VCaP (cell line): ENCODE measurements around the gene HDAC9.

Experiments
- H3K27ac ChIP-seq: fragments of 450-650 bp; 2 replicates; pipeline ENCODE4 v1.5.1; 2017
- TF ChIP-seq, protein P1 (sequence below): fragments of 450-650 bp; conservative IDR thresholded peaks from 2 replicates; pipeline ENCODE4 v1.5.1; 2017; ENCODE audit warnings: mild to moderate bottlenecking, moderate library complexity

The HDAC9 gene

DNA sequence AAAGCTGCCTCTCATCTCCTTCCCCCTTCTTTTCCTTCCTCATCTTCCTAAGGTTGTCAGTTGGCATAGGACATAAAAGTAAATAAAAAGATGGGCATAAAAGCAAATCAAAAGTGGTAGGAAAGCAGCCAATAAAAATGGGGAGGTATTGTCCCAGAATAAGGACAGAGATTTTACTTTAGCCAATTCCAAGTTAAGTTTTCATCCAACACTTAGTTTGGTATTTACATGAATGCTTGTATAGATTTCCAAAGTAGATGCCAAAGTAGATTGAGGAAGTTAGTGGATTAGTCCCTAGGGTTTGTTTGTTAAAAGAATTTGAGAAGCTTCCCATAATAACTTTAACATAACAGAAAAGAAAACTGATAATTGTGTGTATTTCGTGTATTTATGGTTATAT, 33.7 kb downstream of the HDAC9 start:
- TF ChIP-seq, protein P1, sequence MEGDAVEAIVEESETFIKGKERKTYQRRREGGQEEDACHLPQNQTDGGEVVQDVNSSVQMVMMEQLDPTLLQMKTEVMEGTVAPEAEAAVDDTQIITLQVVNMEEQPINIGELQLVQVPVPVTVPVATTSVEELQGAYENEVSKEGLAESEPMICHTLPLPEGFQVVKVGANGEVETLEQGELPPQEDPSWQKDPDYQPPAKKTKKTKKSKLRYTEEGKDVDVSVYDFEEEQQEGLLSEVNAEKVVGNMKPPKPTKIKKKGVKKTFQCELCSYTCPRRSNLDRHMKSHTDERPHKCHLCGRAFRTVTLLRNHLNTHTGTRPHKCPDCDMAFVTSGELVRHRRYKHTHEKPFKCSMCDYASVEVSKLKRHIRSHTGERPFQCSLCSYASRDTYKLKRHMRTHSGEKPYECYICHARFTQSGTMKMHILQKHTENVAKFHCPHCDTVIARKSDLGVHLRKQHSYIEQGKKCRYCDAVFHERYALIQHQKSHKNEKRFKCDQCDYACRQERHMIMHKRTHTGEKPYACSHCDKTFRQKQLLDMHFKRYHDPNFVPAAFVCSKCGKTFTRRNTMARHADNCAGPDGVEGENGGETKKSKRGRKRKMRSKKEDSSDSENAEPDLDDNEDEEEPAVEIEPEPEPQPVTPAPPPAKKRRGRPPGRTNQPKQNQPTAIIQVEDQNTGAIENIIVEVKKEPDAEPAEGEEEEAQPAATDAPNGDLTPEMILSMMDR: no peak
- H3K27ac ChIP-seq: no peak overlapping the region

DNA sequence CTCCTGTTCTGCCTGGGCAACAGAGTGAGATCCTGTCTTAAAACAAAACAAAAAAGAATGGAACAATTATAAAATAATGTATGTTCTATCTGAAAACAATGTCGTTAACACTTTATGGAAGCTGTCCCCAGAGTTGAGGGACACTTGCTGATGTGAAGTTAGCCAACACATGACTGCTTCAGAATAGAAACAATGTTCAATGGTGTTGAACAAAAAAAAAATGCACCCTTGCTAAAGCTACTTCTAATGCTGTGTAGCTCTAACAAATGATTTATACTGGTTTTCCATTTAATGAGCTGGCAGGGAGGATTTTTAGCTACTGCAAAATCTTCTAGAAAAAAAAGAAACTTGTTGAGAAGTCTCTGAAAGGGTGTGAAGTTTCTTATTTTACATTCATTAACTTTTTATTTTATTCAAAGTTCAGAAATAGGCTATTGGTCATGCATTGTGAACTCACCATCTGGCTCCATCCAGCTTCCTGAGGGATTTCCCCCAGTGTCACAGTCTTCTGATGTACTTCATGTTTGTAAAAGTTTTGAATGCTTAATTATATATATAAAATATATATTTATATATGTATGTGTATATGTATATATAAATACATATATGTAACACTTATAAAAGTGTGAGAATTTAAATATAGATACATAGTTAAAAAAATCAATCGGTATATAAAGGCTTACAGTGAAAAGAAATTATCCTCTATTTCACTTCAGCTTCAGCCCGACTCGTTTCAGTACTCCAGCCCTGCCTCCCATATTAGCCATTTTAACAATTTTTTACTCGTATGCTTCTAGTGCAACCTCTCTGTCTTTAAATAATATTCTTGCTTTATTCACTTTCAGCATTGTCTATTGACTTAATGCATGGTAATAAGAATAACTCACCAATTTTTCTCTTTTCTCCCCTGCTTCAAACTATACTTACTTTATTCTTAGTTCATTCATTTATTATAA, 35.0 kb downstream of the HDAC9 start:
- TF ChIP-seq, protein P1: no peak
- no peak overlapping the region for H3K27ac ChIP-seq

DNA sequence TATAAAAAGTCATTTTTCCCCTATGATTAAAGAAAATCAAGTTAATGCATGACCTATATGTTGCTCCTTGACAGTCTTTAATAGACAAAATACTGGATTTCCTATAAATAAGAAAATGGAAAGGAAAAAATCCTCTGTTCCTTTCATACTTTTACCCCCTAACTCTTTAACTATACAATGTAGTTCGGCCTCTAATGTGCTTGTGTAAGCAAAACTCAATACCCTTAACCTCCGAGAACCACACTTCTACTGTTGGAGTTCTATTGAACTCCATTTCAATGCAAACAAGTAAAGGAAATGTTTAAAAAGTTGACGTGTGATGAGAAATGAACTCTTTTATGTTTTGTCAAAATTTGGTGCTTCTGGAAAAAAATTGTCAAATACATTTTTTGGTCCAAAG, 36.0 kb downstream of the HDAC9 start:
- no peak overlapping the region for H3K27ac ChIP-seq
- TF ChIP-seq, protein P1: no peak

DNA sequence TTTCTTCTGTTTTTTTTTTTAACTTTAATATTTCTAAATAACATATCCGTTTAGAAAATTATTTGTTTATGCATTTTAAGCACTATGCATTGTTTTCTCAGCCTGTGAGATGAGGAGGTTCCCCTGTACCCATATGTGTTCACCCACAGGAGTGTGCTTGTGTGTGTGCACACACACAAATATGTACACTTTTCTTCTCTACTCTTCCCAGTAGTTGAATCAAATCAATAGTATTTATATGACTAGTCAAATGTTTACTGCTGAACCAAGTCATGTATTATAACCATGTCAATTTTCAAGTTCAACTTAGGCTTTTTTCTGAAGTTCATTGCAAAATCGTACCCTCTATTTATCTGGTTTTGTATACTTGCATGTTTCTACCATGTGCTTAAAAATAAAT, 37.3 kb downstream of the HDAC9 start:
- TF ChIP-seq, protein P1: no peak
- no peak overlapping the region for H3K27ac ChIP-seq

DNA sequence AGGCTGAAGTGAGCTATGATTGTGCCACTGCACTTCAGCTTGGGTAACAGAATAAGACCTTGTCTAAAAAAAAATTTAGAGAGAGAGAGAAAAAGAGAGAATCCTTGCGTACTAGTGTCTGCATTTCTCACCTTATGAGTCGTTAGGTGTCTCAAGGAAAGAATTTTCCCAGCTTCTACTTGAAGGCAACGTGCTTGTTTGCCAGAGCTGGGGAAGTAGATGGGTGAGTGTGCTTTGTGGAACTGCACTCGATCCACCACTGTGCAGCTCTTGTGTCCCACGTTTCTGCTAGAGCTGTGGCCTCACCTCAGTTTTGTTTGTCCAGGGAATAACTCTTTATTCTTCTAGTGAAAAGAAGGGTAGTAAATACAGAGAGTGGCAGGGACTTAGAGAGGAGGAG, 38.9 kb downstream of the HDAC9 start:
- TF ChIP-seq, protein P1: no peak
- H3K27ac ChIP-seq: no peak overlapping the region

DNA sequence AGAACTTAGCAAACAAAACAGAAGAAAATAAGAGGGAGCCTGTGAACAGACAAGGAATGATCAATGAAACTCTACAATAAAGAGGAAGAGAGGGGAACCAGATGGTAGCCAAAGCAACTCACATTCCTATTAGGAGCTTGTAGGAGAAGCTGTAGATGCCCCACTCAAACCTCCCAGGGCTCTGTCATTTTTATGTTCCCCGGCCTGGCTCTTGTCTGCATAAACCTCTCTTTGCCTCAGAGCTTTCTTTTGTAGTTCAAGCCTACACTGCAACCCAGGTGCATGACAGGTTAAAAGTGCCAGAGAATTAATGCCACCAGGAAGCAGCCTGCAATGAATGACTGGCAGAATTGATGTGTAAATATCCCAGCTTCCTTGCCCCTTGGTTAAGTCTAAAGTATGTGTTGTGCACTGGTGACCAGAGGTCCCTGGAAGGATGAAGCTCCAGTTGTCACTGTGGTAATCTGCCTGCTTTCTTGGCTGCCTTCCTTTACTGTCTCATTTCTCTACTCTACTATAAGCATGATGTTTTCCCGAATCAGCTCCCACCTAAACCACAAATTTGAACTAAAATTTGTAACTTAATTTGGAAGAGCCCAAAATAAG, 40.4 kb downstream of the HDAC9 start:
- TF ChIP-seq, protein P1: no peak
- H3K27ac ChIP-seq: no peak overlapping the region

DNA sequence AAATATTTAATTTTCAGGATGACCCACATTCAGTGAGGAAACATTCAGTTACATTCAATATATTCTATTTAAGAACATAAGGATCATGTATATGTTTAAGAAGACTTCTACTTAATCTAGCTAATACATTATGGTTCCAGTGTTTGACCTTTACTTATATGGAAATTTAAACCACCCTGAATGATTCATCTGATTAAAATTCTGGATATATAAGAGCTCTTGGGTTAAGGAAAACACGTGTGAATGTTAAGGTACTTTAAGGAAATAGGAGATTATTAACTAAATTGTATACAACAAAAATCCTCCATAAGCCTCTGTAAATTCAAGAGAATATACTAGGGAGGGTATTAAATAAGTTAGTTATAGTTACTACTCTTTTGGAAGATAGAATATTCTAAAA, 40.9 kb downstream of the HDAC9 start:
- TF ChIP-seq, protein P1: no peak
- H3K27ac ChIP-seq: no peak overlapping the region
